ENCODE data around the gene NFATC1. TPM values are rescaled to one million over a fixed set of nuclear protein-coding genes. Genes with fewer than 3 reads are reported as not detected.

The NFATC1 gene
- total RNA-seq, 4 donors from 2014 or later, result 13.1 to 21.3 (median 16.2) TPM

DNA sequence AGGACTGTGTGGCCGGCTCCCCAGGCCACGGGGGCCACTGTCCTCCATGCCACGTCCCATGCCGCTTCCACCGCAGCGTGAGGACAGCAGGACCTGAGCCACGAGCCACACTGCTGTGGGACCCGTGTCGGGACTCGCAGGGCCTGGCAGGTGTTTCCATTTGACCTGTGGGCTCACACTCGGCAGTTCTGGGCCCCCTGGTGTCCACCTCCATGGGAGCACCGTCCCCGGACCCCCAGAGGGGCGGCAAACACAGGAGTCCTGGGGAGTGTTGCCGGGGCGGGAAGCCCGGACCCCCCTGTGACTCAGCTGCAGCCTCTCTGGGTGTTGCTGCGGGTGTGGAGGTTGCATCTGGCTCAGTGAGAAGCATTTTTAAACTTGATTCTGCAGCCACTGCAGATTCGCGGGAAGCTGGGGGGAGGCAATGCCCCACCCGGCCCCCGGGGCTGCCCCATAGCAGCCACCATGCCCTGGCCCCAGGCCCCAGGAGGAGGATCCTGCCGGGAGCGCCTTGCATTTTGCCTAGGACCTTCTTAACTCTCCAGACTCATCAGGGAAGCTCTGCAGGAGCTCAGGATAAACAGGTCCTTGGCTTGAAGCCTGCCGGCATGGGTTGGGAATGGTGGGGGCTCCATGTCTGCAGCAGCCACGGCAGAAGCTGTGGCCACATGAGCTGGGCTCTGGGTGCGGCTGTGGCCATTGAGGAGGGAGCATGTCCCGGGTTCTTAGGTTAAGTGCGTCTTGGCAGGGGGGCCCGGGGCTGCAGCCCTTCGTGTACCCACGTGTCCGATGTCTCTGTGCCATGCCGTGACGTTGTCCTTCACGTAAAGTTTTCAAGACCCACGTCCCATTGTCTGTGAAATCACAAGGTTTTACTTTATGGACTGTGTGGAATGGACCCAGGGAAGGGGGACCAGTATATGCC is 30.9 kb downstream of the NFATC1 start:
- no peaks in the 10 kb centered on the region for H3K9me3 ChIP-seq
- WGBS, 2 donors (ENCODE audit: low coverage in 1 of 2), result no CpG with 5 or more reads among the region's 37 CpGs
- TF ChIP-seq POLR2A (IDR thresholded peaks at IDR 0.05) (no peak), EP300 (IDR thresholded peaks at IDR 0.05) (no peak)
- ATAC-seq, result no peak
- no peak overlapping the region for H3K27ac ChIP-seq
- H3K27me3 ChIP-seq, result no peaks in the 10 kb centered on the region
- H3K36me3 ChIP-seq, result peaks cover 0 to 15% of the 10 kb centered on the region in 2 donors
- H3K4me3 ChIP-seq, result no peak overlapping the region
- peaks cover 0 to 46% (median 16%) of the 10 kb centered on the region in 3 donors for H3K4me1 ChIP-seq

DNA sequence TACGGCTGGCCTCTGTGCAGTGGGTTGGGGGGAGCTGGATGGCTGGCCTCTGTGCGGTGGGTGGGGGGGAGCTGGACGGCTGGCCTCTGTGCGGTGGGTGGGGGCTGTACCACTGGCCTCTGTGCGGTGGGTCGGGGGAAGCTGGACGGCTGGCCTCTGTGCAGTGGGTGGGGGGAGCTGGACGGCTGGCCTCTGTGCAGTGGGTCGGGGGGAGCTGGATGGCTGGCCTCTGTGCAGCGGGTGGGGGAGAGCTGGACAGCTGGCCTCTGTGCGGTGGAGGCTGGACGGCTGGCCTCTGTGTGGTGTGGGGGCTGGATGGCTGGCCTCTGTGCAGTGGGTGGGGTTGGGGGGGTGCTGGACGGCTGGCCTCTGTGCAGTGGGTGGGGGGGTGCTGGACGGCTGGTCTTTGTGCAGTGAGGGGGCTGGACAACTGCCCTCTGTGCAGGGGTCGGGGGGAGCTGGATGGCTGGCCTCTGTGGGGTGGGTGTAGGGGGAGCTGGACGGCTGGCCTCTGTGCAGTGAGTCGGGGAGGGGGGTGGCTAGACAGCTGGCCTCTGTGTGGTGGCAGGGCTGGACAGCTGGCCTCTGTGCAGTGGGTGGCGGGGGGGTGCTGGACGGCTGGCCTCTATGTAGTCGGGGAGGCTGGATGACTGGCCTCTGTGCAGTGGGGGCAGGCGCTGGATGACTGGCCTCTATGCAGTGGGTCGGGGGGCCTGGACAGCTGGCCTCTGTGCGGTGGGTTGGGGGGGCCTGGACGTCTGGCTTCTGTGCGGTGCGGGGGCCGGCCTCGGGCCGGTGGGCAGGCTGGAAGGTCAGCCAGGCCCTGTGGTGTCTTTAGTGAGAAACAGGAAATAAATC is 31.9 kb downstream of the NFATC1 start:
- no peaks in the 10 kb centered on the region for H3K27me3 ChIP-seq
- H3K4me3 ChIP-seq, result no peak overlapping the region
- TF ChIP-seq POLR2AphosphoS5 (IDR thresholded peaks at IDR 0.05), result no peak
- TF ChIP-seq EP300 (IDR thresholded peaks at IDR 0.05), result no peak
- no peak for TF ChIP-seq POLR2A (IDR thresholded peaks at IDR 0.05)
- TF ChIP-seq, protein P1, sequence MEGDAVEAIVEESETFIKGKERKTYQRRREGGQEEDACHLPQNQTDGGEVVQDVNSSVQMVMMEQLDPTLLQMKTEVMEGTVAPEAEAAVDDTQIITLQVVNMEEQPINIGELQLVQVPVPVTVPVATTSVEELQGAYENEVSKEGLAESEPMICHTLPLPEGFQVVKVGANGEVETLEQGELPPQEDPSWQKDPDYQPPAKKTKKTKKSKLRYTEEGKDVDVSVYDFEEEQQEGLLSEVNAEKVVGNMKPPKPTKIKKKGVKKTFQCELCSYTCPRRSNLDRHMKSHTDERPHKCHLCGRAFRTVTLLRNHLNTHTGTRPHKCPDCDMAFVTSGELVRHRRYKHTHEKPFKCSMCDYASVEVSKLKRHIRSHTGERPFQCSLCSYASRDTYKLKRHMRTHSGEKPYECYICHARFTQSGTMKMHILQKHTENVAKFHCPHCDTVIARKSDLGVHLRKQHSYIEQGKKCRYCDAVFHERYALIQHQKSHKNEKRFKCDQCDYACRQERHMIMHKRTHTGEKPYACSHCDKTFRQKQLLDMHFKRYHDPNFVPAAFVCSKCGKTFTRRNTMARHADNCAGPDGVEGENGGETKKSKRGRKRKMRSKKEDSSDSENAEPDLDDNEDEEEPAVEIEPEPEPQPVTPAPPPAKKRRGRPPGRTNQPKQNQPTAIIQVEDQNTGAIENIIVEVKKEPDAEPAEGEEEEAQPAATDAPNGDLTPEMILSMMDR (IDR thresholded peaks at IDR 0.05), result no peak
- ATAC-seq, result no peak
- peaks cover 0 to 6% of the 10 kb centered on the region in 2 donors for H3K36me3 ChIP-seq
- H3K4me1 ChIP-seq, result peaks cover 0 to 37% (median 16%) of the 10 kb centered on the region in 3 donors
- no peak overlapping the region for H3K27ac ChIP-seq
- H3K9me3 ChIP-seq, result no peaks in the 10 kb centered on the region
- WGBS, 2 donors (ENCODE audit: low coverage in 1 of 2), result 88% methylated on average over 9 of the region's 29 CpGs; no CpG with 5 or more reads in 1 of the 2 donors

DNA sequence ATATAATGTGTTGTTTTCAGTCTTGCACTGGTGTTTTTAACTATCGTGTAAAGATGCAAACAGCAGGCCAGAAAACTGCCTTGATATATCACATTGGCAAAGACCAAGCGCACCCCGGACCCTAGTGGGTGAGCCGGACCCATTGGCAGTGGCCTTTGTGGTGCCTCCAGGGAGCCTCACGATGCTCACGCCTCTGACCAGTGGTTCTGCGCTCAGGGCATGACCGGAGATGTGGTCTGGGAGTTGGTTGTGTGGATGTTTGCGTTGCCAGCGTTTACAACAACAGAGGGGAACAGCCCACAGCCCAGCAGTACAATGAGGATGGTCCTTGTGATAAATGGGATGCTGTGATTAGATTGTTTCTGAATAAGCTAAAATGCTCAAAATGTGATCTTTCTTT is 32.6 kb downstream of the NFATC1 start:
- no peak for ATAC-seq
- TF ChIP-seq, protein P1 (IDR thresholded peaks at IDR 0.05), result no peak
- TF ChIP-seq EP300 (IDR thresholded peaks at IDR 0.05) (no peak), POLR2AphosphoS5 (IDR thresholded peaks at IDR 0.05) (no peak), POLR2A (IDR thresholded peaks at IDR 0.05) (no peak)
- H3K27me3 ChIP-seq, result no peaks in the 10 kb centered on the region
- H3K4me3 ChIP-seq, result no peak overlapping the region
- H3K36me3 ChIP-seq, result peaks cover 0 to 11% of the 10 kb centered on the region in 2 donors
- peaks cover 0 to 30% (median 10%) of the 10 kb centered on the region in 3 donors for H3K4me1 ChIP-seq
- H3K9me3 ChIP-seq, result no peaks in the 10 kb centered on the region
- no peak overlapping the region for H3K27ac ChIP-seq
- no CpG with 5 or more reads among the region's 10 CpGs for WGBS, 2 donors (ENCODE audit: low coverage in 1 of 2)

DNA sequence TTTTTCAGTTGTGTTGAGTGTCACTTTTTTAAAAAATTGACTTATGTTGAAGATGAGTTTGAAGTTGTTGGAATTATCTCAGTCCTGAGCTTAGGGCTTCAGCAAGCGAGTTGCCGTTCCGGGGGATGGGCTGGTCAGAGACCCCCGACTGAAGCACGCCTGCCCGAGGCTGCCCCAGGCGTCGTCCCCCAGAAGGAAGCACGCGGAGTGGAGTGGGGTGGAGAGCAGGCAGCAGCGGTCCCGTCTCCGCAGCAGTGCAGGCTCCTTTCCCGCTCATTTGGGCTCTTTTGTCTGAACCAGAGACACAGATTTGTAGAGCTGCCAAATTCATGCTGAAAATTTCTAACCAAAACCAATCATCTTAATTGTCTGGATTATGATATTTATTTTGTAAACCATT is 33.7 kb downstream of the NFATC1 start:
- H3K9me3 ChIP-seq, result no peaks in the 10 kb centered on the region
- WGBS, 2 donors (ENCODE audit: low coverage in 1 of 2), result 79 to 90% methylated on average over 4 to 13 of the region's 14 CpGs
- peaks cover 0 to 19% (median 0%) of the 10 kb centered on the region in 3 donors for H3K4me1 ChIP-seq
- TF ChIP-seq POLR2AphosphoS5 (IDR thresholded peaks at IDR 0.05), result no peak
- no peak for TF ChIP-seq EP300 (IDR thresholded peaks at IDR 0.05)
- TF ChIP-seq, protein P1 (IDR thresholded peaks at IDR 0.05), result no peak
- no peak for TF ChIP-seq POLR2A (IDR thresholded peaks at IDR 0.05)
- H3K4me3 ChIP-seq, result no peak overlapping the region
- no peak overlapping the region for H3K27ac ChIP-seq
- no peak for ATAC-seq
- H3K36me3 ChIP-seq, result peaks cover 0 to 21% of the 10 kb centered on the region in 2 donors
- no peaks in the 10 kb centered on the region for H3K27me3 ChIP-seq

DNA sequence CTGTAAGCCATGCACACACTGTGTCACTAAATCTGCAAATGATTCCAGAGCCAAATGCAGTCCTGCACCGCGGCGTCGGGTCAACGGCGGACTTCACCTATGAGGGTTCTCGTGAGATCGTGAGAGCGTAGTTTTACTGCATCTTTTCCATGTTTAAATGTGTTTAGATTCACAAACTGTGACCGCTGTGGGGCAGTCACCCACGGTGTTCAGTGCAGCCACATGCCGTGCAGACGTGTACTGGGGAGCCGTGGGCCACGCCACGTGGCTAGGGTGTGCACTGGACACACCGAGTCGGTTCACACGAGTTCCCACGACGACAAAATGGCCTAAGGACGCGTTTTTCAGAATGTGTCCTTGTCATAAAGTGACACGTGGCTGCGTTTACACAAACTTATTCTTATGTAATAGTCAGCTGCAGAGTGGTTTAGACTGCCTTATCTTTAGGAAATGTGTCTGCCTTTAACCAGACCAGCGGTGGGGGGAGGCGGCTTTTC is 34.1 kb downstream of the NFATC1 start:
- no peaks in the 10 kb centered on the region for H3K9me3 ChIP-seq
- H3K27me3 ChIP-seq, result no peaks in the 10 kb centered on the region
- TF ChIP-seq POLR2A (IDR thresholded peaks at IDR 0.05) (no peak), EP300 (IDR thresholded peaks at IDR 0.05) (no peak), POLR2AphosphoS5 (IDR thresholded peaks at IDR 0.05) (no peak)
- TF ChIP-seq, protein P1 (IDR thresholded peaks at IDR 0.05), result no peak
- H3K27ac ChIP-seq, result no peak overlapping the region
- peaks cover 0 to 18% (median 0%) of the 10 kb centered on the region in 3 donors for H3K4me1 ChIP-seq
- H3K36me3 ChIP-seq, result peaks cover 0 to 26% of the 10 kb centered on the region in 2 donors
- 80 to 90% methylated on average over 2 to 22 of the region's 27 CpGs for WGBS, 2 donors (ENCODE audit: low coverage in 1 of 2)
- ATAC-seq, result no peak
- H3K4me3 ChIP-seq, result no peak overlapping the region
